Peyer's patch (tissue), 4 donors: Measurements from ENCODE around the gene COL8A1. TPM values are rescaled to one million over a fixed set of nuclear protein-coding genes. Genes with fewer than 3 reads are reported as not detected.

Source experiments
- DNase-seq, 3 donors: peaks; one replicate each; pipeline ENCODE4 v3.0.0-alpha.2; 2017 to 2019
- H3K27ac ChIP-seq, 4 donors: fragments of 200-600 bp; sonication (generic); one replicate each; pipeline ENCODE4 v1.5.1; 2016 to 2019
- H3K27me3 ChIP-seq, 2 donors: fragments of 200-600 bp; sonication (generic); one replicate each; pipeline ENCODE4 v1.5.1; 2019
- H3K36me3 ChIP-seq, 3 donors: fragments of 200-600 bp; sonication (generic); one replicate each; pipeline ENCODE4 v1.5.1; 2016 to 2019
- H3K4me1 ChIP-seq, 4 donors: fragments of 200-600 bp; sonication (generic); one replicate each; pipeline ENCODE4 v1.5.1; 2016 to 2019
- H3K4me3 ChIP-seq, 4 donors: fragments of 200-600 bp; sonication (generic); 1 replicate in 3 of 4; 2 replicates in 1 of 4; pipeline ENCODE4 v1.5.1; 2016 to 2019; ENCODE audit warnings: mild to moderate bottlenecking in 1 of 4
- H3K9me3 ChIP-seq, 4 donors: fragments of 200-600 bp; sonication (generic); one replicate each; pipeline ENCODE4 v1.5.1; 2016 to 2019; ENCODE audit warnings: mild to moderate bottlenecking in 1 of 4
- POLR2A ChIP-seq, 2 donors: fragments of 450-650 bp; IDR thresholded peaks; one replicate each; pipeline ENCODE4 v1.5.1; 2017; ENCODE audit warnings: antibody characterized with exemption in 2 of 2, mild to moderate bottlenecking in 2 of 2, moderate library complexity in 2 of 2
- total RNA-seq, 4 donors: library from RNA; depleted of rRNA; stranded (reverse); fragments of >200 nt; gene quantifications; one replicate each; pipeline ENCODE4 v1.1.0, GENCODE V29; 2016
- TF ChIP-seq, protein P1 (sequence below), 6 experiments: fragments of 450-650 bp in 4 of 6; fragments of 200-600 bp in 2 of 6; sonication (generic) in 1 of 6; IDR thresholded peaks; one replicate each; pipeline ENCODE4 v1.5.1; 2017 to 2019; ENCODE audit warnings: antibody characterized with exemption in 6 of 6, mild to moderate bottlenecking in 3 of 6, moderate library complexity in 1 of 6

Gene COL8A1
- total RNA-seq, 4 donors from 2014 or later, result 2.3 to 5.3 (median 3.3) TPM; not detected in 1

DNA sequence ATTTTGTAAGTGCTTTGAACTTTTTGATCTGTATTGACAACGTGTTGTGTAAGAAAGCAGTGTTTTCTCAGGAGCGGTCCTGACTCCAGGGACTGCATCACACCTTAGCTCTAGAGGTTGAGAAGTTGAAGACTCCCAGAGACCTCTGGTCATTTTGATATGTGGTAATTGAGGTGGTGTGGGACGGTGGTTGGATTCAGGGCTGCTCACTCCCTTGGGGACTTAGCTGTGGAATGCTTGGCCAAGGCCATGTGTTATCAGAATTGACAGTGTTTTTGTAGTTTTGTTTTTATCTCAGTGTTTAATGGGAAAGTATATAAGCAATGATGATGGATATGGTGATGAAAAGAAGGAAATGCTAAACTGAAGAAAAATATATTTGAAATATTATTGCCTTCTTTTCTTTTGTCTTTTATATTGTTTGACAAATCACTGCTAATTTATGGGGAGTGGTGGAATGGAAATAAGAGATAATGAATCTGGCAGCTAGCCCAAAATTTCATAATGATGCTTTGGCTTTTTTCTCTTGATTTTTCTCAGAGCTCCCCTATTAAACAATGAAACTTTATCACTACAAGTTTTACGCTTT lies 195.3 kb downstream of the COL8A1 start:
- DNase-seq, result no peak
- no peaks in the 10 kb centered on the region for H3K27me3 ChIP-seq
- H3K36me3 ChIP-seq, result no peaks in the 10 kb centered on the region
- no peaks in the 10 kb centered on the region for H3K9me3 ChIP-seq
- no peak overlapping the region for H3K27ac ChIP-seq
- no peak for TF ChIP-seq POLR2A (IDR thresholded peaks at IDR 0.05)
- TF ChIP-seq, protein P1, sequence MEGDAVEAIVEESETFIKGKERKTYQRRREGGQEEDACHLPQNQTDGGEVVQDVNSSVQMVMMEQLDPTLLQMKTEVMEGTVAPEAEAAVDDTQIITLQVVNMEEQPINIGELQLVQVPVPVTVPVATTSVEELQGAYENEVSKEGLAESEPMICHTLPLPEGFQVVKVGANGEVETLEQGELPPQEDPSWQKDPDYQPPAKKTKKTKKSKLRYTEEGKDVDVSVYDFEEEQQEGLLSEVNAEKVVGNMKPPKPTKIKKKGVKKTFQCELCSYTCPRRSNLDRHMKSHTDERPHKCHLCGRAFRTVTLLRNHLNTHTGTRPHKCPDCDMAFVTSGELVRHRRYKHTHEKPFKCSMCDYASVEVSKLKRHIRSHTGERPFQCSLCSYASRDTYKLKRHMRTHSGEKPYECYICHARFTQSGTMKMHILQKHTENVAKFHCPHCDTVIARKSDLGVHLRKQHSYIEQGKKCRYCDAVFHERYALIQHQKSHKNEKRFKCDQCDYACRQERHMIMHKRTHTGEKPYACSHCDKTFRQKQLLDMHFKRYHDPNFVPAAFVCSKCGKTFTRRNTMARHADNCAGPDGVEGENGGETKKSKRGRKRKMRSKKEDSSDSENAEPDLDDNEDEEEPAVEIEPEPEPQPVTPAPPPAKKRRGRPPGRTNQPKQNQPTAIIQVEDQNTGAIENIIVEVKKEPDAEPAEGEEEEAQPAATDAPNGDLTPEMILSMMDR (IDR thresholded peaks at IDR 0.05), result no peak
- no peak overlapping the region for H3K4me3 ChIP-seq
- H3K4me1 ChIP-seq, result no peaks in the 10 kb centered on the region

DNA sequence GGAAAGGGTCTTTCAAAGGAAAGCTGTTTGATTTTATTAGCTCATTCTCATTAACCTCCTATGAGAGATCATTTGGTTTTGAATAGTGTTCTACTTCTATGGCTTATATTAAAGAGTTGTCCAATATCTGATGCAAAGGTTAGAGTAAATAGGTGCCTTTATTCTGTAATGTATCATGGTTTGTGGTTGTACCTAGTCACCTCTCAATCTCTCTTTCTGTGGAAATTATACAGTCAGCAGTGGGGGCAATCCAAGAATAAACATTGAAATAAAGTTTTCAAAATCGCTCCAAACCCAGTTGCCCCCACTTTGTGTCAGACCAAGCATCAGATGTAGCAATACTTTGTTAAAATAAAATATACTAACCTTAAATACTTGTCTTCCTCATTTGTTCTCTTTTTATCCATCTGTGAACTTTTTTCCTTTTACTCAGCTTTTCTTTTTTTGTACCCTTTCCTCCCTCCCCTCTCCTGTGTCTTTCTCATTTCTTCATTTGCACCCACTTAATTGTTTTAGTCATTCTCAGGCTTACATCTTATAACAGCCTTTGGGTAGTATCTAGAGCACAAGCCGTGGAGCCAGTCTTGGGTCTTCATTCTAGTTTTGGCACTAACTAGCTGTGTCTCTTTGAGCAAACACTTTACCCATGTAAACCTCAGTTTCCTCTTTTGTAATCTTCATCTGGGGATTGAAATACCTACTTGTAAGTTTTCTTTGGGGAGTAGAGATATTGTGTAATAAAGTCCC lies 196.0 kb downstream of the COL8A1 start:
- DNase-seq, result no peak
- TF ChIP-seq, protein P1 (IDR thresholded peaks at IDR 0.05), result no peak
- TF ChIP-seq POLR2A (IDR thresholded peaks at IDR 0.05), result no peak
- Histone ChIP-seq H3K4me3 (no peak overlapping the region), H3K9me3 (no peaks in the 10 kb centered on the region), H3K4me1 (no peaks in the 10 kb centered on the region), H3K36me3 (no peaks in the 10 kb centered on the region), H3K27me3 (no peaks in the 10 kb centered on the region), H3K27ac (no peak overlapping the region)

DNA sequence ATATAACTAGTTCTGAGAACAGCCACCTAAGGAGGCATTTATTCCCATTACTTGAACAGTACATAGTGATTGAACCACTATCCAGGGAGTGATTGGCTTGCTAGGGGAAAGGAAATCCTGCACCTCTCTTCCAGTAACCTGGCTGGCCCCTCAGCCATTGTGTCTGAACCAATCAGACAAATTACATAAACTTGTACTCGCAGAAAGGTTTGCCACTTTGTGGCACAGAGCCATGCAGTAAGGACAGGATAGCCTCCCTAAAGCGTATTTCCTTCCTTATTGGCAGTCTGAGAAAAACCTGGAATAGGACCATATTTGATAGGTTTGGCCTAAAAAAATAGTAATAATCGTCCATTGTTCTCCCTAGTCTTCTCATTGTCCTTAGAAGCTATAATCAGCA lies 198.3 kb downstream of the COL8A1 start:
- no peak overlapping the region for H3K4me3 ChIP-seq
- no peak overlapping the region for H3K27ac ChIP-seq
- TF ChIP-seq, protein P1 (IDR thresholded peaks at IDR 0.05), result no peak
- TF ChIP-seq POLR2A (IDR thresholded peaks at IDR 0.05), result no peak
- no peaks in the 10 kb centered on the region for H3K9me3 ChIP-seq
- no peaks in the 10 kb centered on the region for H3K4me1 ChIP-seq
- DNase-seq, result no peak
- H3K36me3 ChIP-seq, result no peaks in the 10 kb centered on the region
- no peaks in the 10 kb centered on the region for H3K27me3 ChIP-seq

DNA sequence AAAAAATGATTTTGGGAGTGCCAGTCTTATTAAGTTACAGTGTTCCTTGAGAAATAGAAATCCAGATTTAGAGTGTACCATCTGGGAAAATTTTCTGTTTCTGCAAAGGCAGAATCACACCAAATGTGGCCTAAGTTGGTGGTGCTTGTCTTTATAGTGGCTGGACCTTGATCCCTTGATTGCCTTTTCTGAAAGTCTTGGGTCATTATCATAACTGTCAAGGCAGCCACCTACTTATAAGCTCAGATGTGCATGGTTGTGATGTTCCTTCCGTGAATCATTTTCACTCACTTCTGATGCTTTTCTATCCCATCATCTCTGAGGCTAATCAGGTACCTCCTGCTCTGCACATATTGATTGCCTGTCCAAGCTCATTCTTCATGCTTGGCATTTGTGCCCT lies 199.3 kb downstream of the COL8A1 start:
- Histone ChIP-seq H3K27me3 (no peaks in the 10 kb centered on the region), H3K27ac (no peak overlapping the region), H3K4me1 (no peaks in the 10 kb centered on the region), H3K36me3 (no peaks in the 10 kb centered on the region), H3K9me3 (no peaks in the 10 kb centered on the region), H3K4me3 (no peak overlapping the region)
- no peak for DNase-seq
- TF ChIP-seq POLR2A (IDR thresholded peaks at IDR 0.05), result no peak
- TF ChIP-seq, protein P1 (IDR thresholded peaks at IDR 0.05), result no peak

DNA sequence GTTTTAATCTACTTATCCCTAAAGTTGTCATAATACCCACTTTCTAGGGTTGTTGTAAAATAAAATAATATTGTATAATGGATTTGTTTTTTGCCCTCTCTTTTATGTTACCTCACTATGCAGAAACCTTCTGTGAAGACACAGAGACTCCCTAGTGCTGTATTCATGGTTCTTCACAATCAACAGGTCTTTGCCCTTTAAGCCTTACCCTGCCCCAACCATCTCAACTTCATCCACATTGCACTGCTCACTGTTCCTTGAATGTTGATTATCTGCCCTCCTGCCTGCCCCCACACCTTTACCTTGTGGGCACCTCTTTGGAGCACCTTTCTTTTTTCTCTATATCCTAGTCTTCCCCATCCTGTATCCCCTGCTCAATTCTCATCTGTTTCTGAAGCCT lies 200.4 kb downstream of the COL8A1 start:
- no peaks in the 10 kb centered on the region for H3K27me3 ChIP-seq
- TF ChIP-seq, protein P1 (IDR thresholded peaks at IDR 0.05), result no peak
- TF ChIP-seq POLR2A (IDR thresholded peaks at IDR 0.05), result no peak
- H3K27ac ChIP-seq, result no peak overlapping the region
- no peaks in the 10 kb centered on the region for H3K36me3 ChIP-seq
- no peaks in the 10 kb centered on the region for H3K4me1 ChIP-seq
- no peak overlapping the region for H3K4me3 ChIP-seq
- no peaks in the 10 kb centered on the region for H3K9me3 ChIP-seq
- DNase-seq, result no peak
